COLO668 (cell line): ENCODE measurements around the gene SCD5.

ENCODE experiments used
- DNase-seq: peaks from one replicate; lab custom pipeline; 2025; ENCODE audit not compliant: unreplicated experiment; lab: John Stamatoyannopoulos, UW

The SCD5 gene

DNA sequence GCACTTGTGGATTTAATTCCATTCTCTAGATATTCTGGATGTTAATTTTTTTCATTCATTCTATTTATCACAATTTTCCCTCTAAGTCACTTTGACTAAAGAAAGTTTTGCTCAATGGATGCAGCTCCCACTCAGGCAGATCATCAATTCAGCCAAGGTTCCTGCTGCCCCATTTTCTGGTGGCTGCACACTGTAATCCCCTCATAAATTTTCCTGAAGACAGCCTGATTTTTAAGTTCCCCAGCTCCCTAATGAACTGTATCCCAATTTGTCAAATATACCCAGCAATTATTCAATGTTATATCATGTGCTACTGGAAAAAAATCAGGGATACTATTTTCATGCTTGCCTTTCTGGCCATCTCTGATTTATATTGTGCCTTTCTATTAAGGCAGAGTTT, 61.2 kb downstream of the SCD5 start:
- no peak for DNase-seq

GRCh38 chr4:82733636-82734035, 65.0 kb downstream of the SCD5 start:
- DNase-seq, result no peak

- no peak for DNase-seq
These were observed 70.3 kb downstream of the SCD5 start for GRCh38 chr4:82728301-82728700.

GRCh38 chr4:82726596-82726995, 72.0 kb downstream of the SCD5 start:
- DNase-seq, result no peak

GRCh38 chr4:82721819-82722423, 76.7 kb downstream of the SCD5 start:
- DNase-seq, result peak; percentile 40

- no peak for DNase-seq
These were observed 80.2 kb downstream of the SCD5 start for GRCh38 chr4:82718162-82718940.

- DNase-seq, result no peak
These were observed 82.6 kb downstream of the SCD5 start for GRCh38 chr4:82715731-82716617.

DNA sequence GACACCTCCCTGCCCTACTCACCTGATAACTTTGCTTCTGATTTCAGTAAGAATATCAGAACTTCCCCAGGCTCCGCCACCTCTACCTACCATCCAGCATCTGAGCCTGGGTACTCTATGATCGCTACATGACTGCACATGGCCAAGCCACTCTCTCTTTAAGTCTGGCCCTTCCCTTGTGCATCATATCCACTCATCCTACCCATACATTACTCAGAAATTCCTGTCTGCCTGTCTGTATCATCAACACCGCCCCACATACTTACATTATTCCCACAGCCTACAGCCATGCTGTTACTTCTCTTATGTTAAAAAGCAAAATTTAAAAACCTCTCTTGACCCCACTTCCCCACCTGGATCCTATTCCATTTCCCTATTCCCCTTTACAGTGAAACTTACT, 84.7 kb downstream of the SCD5 start:
- DNase-seq, result no peak

DNA sequence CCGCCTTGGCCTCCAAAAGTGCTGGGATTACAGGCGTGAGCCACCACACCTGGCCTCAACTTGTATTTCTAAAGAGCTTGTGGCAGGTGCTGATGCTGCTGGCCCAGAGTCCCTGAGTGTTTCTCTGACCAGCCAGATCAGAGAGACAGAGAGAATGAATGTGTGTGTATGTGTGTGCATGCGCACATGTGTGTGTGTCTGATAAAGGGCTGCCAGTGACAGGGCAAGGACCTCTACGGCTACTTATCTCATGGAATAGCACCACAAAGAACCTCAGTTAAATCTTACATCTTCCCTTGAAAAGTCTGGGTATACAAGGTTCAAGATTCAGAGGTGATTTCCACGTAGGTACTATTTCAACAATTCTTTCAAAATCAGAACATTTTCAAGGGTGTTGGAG, 86.0 kb downstream of the SCD5 start:
- DNase-seq, result no peak

- DNase-seq, result no peak
These were observed 87.3 kb downstream of the SCD5 start for GRCh38 chr4:82711158-82711785.

- no peak for DNase-seq
These were observed 88.2 kb downstream of the SCD5 start for GRCh38 chr4:82710197-82710929.

DNA sequence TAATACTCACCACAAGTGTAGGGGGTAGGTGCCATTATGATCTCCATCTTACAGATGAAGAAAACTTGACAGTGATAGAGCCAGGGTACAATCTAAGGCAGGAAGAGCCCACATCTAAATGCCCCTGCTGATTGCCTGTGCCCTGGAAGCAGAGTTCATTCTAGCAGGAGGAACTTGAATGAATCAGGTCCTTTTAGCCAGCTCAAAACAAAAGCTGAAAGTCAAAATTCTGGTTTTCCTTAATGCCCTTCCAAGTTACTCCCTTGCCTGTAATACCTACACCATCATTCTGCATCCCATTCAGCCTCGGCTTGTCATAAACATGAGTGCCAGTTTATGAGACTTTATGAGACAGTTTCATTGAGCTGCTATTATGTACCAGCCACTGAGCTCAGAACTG, 89.6 kb downstream of the SCD5 start:
- no peak for DNase-seq

DNA sequence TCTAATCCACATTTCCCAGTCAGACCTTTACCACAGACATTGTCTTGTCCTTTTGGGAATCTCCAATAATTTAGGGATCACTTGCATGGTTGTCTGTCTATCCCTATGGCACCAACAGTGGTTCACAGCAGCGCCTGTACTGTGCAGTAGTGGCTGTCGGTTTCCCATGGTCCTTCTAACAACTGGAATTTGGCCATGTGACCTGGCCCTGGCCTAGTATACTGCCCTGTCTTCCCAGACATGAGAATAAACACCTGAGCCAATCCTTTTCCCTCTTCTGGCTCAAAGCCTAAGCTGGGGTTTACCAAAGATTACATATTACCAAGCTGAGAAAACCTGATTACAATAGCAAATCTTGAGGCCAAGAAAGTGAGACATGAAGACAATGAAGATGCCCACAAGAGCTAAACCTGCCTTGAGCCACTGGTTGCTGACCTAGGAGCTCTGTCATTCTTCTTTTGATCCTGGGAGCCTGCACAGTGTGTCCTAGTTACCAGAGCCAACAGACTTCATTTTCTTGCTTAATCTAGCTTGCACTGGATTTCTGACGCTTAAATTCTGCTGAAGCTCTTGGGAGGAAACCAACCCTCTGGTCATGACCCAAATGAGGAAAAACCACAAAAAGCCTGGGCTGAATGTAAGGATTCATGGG, 92.1 kb downstream of the SCD5 start:
- DNase-seq, result no peak

GRCh38 chr4:82705928-82706300, 92.7 kb downstream of the SCD5 start:
- DNase-seq, result no peak

DNA sequence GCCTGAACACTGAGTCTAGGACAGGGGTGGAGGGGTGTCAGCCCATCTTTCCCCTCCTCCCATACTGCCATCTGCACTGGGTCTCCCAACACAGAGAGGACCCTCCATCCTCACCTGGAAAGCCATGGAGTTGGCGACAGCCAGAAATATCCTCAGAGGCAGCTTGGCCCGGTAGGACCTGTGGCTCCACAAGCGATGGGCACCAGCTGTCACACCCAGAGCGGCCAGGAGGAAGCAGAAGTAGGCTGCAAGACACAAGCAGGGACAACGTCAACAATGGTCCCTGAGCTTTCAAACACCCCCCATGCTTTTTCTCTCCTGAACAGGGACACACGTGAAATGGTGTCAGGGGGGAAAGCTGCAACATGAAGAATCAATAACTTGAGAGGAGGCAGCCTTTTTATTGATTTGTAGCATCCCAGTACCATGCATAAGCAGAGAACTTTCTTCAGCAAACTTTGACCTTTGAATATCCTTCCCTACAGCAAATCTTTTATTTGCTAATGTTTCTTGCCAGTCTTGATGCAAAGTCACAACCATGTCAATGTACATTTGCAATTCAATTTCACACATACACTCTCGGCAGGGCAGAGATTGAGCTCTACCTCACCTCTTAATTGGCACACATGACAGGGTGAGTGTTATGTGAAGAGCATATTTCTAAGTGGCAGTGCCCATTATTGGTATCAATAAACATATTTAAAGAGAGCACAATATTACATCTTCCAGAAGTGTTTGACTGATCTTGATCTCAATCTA, 93.2 kb downstream of the SCD5 start:
- no peak for DNase-seq

GRCh38 chr4:82704156-82704555, 94.4 kb downstream of the SCD5 start:
- DNase-seq, result no peak

- no peak for DNase-seq
These were observed 100.2 kb downstream of the SCD5 start for GRCh38 chr4:82698412-82698811.

DNA sequence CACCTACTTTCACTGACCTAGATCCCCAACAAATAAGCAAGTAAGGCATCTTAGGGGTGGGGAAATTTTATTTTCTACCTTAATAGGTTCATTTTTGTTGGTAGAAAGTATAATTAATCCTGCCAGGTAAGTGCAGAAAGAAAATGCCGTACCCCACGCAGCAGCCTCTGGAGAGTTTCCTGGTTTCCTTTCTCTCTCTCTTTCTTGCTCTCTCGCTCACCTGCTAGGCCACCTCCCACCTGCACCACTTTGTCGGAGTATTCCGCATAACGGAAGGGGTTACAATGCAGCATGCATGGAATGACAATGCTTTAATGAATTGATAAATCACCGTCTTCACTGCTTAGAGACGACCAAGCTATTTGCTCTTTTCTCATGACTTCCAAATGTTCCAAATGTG, 101.0 kb downstream of the SCD5 start:
- DNase-seq, result no peak

DNA sequence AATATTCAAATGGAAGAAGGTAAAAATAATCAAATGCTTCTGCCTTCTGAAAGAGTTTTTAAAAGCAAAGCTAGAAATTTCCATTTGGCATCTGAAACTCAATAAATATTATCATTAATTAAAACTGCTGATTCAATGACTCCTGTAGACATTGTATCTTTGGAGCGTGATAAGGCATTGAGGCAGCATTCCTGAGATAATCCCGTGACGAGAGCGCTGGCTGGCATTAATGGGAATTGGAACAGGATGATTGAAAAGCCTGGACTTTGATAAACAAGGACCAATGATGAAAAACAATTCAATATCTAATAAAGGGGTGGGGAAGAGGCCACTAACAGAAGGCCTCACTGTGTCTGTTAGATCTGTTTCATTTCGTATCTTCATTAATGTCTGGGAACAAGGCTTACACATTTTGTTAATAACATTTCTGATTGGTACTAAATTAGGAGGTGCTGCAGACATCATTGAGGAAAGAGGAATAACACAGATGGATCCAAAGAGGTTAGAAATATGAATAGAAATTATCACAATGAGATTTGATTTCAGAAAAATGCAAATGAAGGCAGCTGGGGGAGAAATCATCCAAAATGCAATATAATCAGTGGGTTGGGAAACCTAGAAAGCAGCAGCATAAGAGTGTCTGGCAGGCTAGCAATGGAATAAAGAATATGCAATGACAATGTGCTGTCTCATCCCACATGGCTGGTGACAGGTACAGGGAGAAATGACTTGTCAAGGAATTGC, 102.3 kb downstream of the SCD5 start:
- no peak for DNase-seq
